Lower lobe of right lung (tissue), 2 donors: Measurements from ENCODE around the gene STK11. TPM values are rescaled to one million over a fixed set of nuclear protein-coding genes. Genes with fewer than 3 reads are reported as not detected.

Experiments
- ATAC-seq, 2 donors: fragments of 200-7000 bp; cut with Tn5 transposase; one replicate each; pipeline ENCODE4 v1.9.1; 2020 to 2022; ENCODE audit warnings: mild to moderate bottlenecking in 2 of 2, moderate library complexity in 2 of 2
- DNase-seq: peaks from one replicate; pipeline ENCODE4 v3.0.0-alpha.2; 2020
- H3K27ac ChIP-seq: fragments of 200-600 bp; one replicate; pipeline ENCODE4 v1.8.0; 2022
- H3K27me3 ChIP-seq: fragments of 200-600 bp; one replicate; pipeline ENCODE4 v1.8.0; 2022; ENCODE audit warnings: low read depth
- H3K36me3 ChIP-seq: fragments of 200-600 bp; one replicate; pipeline ENCODE4 v1.8.0; 2022; ENCODE audit warnings: mild to moderate bottlenecking
- H3K4me1 ChIP-seq: fragments of 200-600 bp; one replicate; pipeline ENCODE4 v1.8.0; 2022
- H3K4me3 ChIP-seq: fragments of 200-600 bp; one replicate; pipeline ENCODE4 v1.8.0; 2022; ENCODE audit warnings: mild to moderate bottlenecking
- H3K9me3 ChIP-seq: fragments of 200-600 bp; one replicate; pipeline ENCODE4 v1.8.0; 2022
- CTCF ChIP-seq: fragments of 200-600 bp; IDR thresholded peaks from one replicate; pipeline ENCODE4 v1.8.0; 2022; ENCODE audit warnings: antibody characterized with exemption, mild to moderate bottlenecking
- intact Hi-C: fragments of 100-400 bp; cut with DNase I; formaldehyde crosslinking; loops from one replicate; pipeline ENCODE4 v1.11.0; 2022
- total RNA-seq: library from RNA; stranded (reverse); fragmentation: NEBNext Ultra II Directional; extraction: Animal tissue kit (Norgen Biotek cat#: 25700); gene quantifications from one replicate; pipeline ENCODE4 v1.2.1, GENCODE V29; 2021
- donor health status: DM: no; HTN: yes; CAD: no; lungs with severe emphysema.

The STK11 gene
- total RNA-seq, 1 donor from 2014 or later, result 50.5 TPM

DNA sequence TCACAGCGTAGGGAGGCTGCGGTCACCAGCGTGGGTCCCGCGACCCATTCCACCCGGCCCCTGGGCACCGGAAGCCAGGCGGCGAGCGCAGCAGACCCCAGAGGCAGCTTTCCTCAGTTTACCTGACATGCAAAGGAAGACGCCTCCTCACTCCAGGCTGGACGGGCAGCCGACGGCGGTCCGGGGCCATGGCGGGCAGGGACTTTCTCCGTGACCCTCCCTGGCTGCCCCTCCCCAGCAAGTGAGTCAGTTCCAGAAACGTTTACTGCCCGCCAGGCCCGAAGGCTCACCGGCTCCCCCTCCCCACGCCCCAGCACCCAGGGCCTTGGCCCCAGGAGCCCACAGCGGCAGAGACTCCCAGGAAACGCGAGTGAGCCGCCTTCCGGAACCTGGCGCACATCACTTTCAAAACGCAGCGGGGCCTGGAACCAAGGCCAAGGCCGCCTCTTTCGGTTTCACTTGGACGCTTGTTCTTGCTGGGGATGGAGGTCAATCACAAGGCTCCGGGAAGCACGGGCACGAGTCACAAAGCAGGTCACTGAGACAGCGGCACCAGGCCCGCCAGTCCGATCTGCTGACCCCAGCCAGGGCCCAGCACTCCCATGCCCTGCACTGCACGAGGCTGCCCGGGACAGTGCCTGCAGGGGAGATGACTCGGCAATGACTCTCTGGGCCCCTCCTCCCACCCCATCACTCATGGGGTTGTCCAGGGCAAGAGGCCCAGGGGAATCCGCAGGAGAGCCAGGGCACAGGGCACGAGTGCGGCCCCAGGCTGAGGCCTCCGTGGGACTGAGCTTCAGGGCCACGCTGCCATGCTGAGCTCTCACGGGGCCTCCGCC, 36.8 kb upstream of the STK11 start:
- peaks cover 72% of the 10 kb centered on the region for H3K4me1 ChIP-seq

GRCh38 chr19:1169411-1169791, 36.2 kb upstream of the STK11 start:
- no peaks in the 10 kb centered on the region for H3K9me3 ChIP-seq
- no peak for DNase-seq
- no peak for ATAC-seq
- H3K27ac ChIP-seq, result peak overlapping the region; percentile 76
- peak overlapping the region; percentile 46 for H3K4me3 ChIP-seq
- intact Hi-C loops, result no loop called here
- no peak for TF ChIP-seq CTCF
- H3K27me3 ChIP-seq, result no peaks in the 10 kb centered on the region
- peaks cover 7% of the 10 kb centered on the region for H3K36me3 ChIP-seq
- H3K4me1 ChIP-seq, result peaks cover 72% of the 10 kb centered on the region

More for the DNA sequence above, 36.8 kb upstream of the STK11 start:
- Histone ChIP-seq H3K27me3 (no peaks in the 10 kb centered on the region), H3K36me3 (peaks cover 7% of the 10 kb centered on the region), H3K9me3 (no peaks in the 10 kb centered on the region), H3K27ac (peak overlapping the region; percentile 76), H3K4me3 (peak overlapping the region; percentile 46)
- ATAC-seq, result no peak
- intact Hi-C loops, result no loop called here
- peak; percentile 56 for DNase-seq
- no peak for TF ChIP-seq CTCF

- intact Hi-C loops, result no loop called here
- ATAC-seq, result no peak
- Histone ChIP-seq H3K36me3 (peaks cover 5% of the 10 kb centered on the region), H3K27me3 (no peaks in the 10 kb centered on the region), H3K27ac (peak overlapping the region; percentile 76), H3K4me1 (peaks cover 72% of the 10 kb centered on the region), H3K9me3 (no peaks in the 10 kb centered on the region), H3K4me3 (peak overlapping the region; percentile 11)
- no peak for TF ChIP-seq CTCF
- DNase-seq, result peak; percentile 64
These were observed 35.4 kb upstream of the STK11 start for GRCh38 chr19:1169921-1170885.

- no peak for TF ChIP-seq CTCF
- peaks cover 5% of the 10 kb centered on the region for H3K36me3 ChIP-seq
- H3K9me3 ChIP-seq, result no peaks in the 10 kb centered on the region
- intact Hi-C loops, result no loop called here
- no peaks in the 10 kb centered on the region for H3K27me3 ChIP-seq
- peak overlapping the region; percentile 79 for H3K4me3 ChIP-seq
- DNase-seq, result peak; percentile 47
- peak overlapping the region; percentile 36 for H3K27ac ChIP-seq
- no peak for ATAC-seq
- peaks cover 70% of the 10 kb centered on the region for H3K4me1 ChIP-seq
These were observed 34.4 kb upstream of the STK11 start for GRCh38 chr19:1170938-1171754.
